ENCODE data around the gene MED16.
"Not testable (repeated sequence)": the region's sequence is repeated elsewhere in the genome, so short reads cannot be mapped to it uniquely, and the experiment has no call there.

The MED16 gene

GRCh38 chr19:853014-853585 is 39.9 kb downstream of the MED16 start:
- no peak for DNase-seq

- DNase-seq: no peak
Measured at GRCh38 chr19:852136-853013, 40.6 kb downstream of the MED16 start, which contains the start of gene ELANE. TSS of gene ELANE (plus strand) at chr19:852303. CDS start at chr19:852329, 26 bp downstream.

GRCh38 chr19:850979-851335 is 42.0 kb downstream of the MED16 start:
- DNase-seq: no peak

- peak; percentile 54 to 56 for DNase-seq
Measured at GRCh38 chr19:850221-850978, 42.6 kb downstream of the MED16 start.

GRCh38 chr19:849195-849594 is 43.8 kb downstream of the MED16 start:
- not testable (repeated sequence) for DNase-seq

GRCh38 chr19:848386-848921 is 44.5 kb downstream of the MED16 start:
- DNase-seq: no peak

- DNase-seq: no peak
Measured at GRCh38 chr19:845707-846521, 47.1 kb downstream of the MED16 start.

- no peak for DNase-seq
Measured at GRCh38 chr19:844546-844971, 48.4 kb downstream of the MED16 start.

GRCh38 chr19:843836-844545 is 49.0 kb downstream of the MED16 start:
- DNase-seq: no peak

- peak in 1 of 2 donors; percentile 49 for DNase-seq
Measured at GRCh38 chr19:843180-843835, 49.7 kb downstream of the MED16 start.

- DNase-seq: not testable (repeated sequence)
Measured at GRCh38 chr19:842802-843179, 50.2 kb downstream of the MED16 start.

GRCh38 chr19:840519-841206 is 52.3 kb downstream of the MED16 start, which contains the start of gene PRTN3:
TSS of gene PRTN3 (plus strand) at chr19:840999. CDS start at chr19:841009, 10 bp downstream.
- DNase-seq: peak; percentile 64 to 67

GRCh38 chr19:835210-835810 is 57.7 kb downstream of the MED16 start:
- DNase-seq: no peak

GRCh38 chr19:834216-834615 is 58.8 kb downstream of the MED16 start:
- no peak for DNase-seq

- DNase-seq: no peak
Measured at GRCh38 chr19:831407-832369, 61.3 kb downstream of the MED16 start.

GRCh38 chr19:829129-829758 is 63.7 kb downstream of the MED16 start:
- DNase-seq: no peak

- DNase-seq: peak; percentile 80 to 84
Measured at GRCh38 chr19:827710-828321, 65.2 kb downstream of the MED16 start, which contains the start of gene AZU1. TSS of gene AZU1 (plus strand) at chr19:827837. CDS start at chr19:827847, 10 bp downstream.
